Measurements from ENCODE around the gene HDAC1.

Gene HDAC1

GRCh38 chr1:32372149-32372756, 80.4 kb downstream of the HDAC1 start:
- TF ChIP-seq EGR1 (IDR thresholded peaks at IDR 0.05) (no peak), EP300 (IDR thresholded peaks at IDR 0.05; ENCODE audit: borderline replicate concordance) (no peak), FOXM1 (IDR thresholded peaks at IDR 0.05; ENCODE audit: borderline replicate concordance, low read depth) (no peak), TEAD4 (IDR thresholded peaks at IDR 0.05) (no peak), CEBPB (IDR thresholded peaks at IDR 0.05) (no peak), TAF1 (IDR thresholded peaks at IDR 0.05; ENCODE audit: low read depth) (no peak), TCF12 (IDR thresholded peaks at IDR 0.05; ENCODE audit: low read depth) (no peak), YY1 (IDR thresholded peaks at IDR 0.05; ENCODE audit: low read depth) (no peak), ZBTB7A (IDR thresholded peaks at IDR 0.05; ENCODE audit: low read depth) (no peak)

DNA sequence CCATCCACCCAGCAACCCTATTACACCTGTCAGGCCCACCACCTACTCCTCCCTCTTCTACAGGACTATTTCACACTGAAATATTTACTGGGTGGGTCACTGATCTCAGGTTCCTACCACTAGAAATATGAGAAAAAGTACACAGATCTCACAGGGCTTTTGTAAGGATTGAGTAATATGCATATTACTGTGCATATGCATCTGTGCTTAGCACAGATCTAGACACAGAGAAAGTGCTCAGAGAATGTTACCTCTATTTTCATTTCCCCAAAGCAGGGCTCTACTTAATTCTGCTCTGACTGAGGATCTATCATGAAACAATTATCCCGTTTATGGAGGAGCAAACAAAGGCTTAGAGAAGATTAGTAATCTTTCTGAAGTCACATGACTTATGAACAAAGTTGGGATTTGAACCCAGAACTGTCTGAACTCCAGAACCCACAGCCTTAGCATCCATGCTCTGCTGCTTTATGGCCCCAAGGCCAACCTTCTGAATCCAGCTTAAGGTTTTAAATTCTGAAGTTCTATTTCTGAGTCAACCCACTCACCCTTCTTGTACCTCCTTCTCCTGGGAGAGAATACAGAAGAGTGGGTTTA, 82.2 kb downstream of the HDAC1 start:
- TF ChIP-seq TAF1 (IDR thresholded peaks at IDR 0.05; ENCODE audit: low read depth) (no peak), CEBPB (IDR thresholded peaks at IDR 0.05) (no peak), YY1 (IDR thresholded peaks at IDR 0.05; ENCODE audit: low read depth) (no peak), NFIC (IDR thresholded peaks at IDR 0.05) (no peak), EP300 (IDR thresholded peaks at IDR 0.05; ENCODE audit: borderline replicate concordance) (no peak), TEAD4 (IDR thresholded peaks at IDR 0.05) (no peak), RAD21 (IDR thresholded peaks at IDR 0.05; ENCODE audit: low read depth) (no peak), EGR1 (IDR thresholded peaks at IDR 0.05) (no peak), ZBTB7A (IDR thresholded peaks at IDR 0.05; ENCODE audit: low read depth) (no peak), FOXM1 (IDR thresholded peaks at IDR 0.05; ENCODE audit: borderline replicate concordance, low read depth) (no peak), TCF12 (IDR thresholded peaks at IDR 0.05; ENCODE audit: low read depth) (no peak), CREB1 (IDR thresholded peaks at IDR 0.05; ENCODE audit: low read depth) (no peak)
- TF ChIP-seq, protein P1, sequence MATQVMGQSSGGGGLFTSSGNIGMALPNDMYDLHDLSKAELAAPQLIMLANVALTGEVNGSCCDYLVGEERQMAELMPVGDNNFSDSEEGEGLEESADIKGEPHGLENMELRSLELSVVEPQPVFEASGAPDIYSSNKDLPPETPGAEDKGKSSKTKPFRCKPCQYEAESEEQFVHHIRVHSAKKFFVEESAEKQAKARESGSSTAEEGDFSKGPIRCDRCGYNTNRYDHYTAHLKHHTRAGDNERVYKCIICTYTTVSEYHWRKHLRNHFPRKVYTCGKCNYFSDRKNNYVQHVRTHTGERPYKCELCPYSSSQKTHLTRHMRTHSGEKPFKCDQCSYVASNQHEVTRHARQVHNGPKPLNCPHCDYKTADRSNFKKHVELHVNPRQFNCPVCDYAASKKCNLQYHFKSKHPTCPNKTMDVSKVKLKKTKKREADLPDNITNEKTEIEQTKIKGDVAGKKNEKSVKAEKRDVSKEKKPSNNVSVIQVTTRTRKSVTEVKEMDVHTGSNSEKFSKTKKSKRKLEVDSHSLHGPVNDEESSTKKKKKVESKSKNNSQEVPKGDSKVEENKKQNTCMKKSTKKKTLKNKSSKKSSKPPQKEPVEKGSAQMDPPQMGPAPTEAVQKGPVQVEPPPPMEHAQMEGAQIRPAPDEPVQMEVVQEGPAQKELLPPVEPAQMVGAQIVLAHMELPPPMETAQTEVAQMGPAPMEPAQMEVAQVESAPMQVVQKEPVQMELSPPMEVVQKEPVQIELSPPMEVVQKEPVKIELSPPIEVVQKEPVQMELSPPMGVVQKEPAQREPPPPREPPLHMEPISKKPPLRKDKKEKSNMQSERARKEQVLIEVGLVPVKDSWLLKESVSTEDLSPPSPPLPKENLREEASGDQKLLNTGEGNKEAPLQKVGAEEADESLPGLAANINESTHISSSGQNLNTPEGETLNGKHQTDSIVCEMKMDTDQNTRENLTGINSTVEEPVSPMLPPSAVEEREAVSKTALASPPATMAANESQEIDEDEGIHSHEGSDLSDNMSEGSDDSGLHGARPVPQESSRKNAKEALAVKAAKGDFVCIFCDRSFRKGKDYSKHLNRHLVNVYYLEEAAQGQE (IDR thresholded peaks at IDR 0.05; ENCODE audit: low read depth): no peak
- TF ChIP-seq, protein P2, sequence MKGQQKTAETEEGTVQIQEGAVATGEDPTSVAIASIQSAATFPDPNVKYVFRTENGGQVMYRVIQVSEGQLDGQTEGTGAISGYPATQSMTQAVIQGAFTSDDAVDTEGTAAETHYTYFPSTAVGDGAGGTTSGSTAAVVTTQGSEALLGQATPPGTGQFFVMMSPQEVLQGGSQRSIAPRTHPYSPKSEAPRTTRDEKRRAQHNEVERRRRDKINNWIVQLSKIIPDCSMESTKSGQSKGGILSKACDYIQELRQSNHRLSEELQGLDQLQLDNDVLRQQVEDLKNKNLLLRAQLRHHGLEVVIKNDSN (IDR thresholded peaks at IDR 0.05): no peak
- TF ChIP-seq, protein P3, sequence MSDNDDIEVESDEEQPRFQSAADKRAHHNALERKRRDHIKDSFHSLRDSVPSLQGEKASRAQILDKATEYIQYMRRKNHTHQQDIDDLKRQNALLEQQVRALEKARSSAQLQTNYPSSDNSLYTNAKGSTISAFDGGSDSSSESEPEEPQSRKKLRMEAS (IDR thresholded peaks at IDR 0.05): no peak

DNA sequence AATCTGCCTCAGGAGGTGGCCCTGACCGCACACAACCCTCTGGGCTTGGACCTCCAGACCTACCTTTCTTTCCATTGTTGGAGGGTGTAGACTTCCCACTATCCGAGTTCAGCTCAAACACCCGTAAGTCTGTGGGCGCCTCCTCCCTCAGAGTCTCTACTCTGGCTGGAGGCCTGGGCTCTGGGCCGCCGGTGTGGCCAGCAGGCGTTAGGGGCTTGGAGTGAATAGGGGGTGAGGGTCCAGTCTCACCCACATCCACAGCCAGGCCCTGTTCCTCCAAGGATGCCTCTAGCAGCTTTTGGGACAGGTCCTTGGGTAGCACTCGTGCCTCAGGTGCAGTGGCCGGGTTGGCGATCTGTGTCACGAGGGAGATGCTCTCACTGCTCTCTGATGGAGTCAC, 84.3 kb downstream of the HDAC1 start:
- TF ChIP-seq CEBPB (IDR thresholded peaks at IDR 0.05) (no peak), TAF1 (IDR thresholded peaks at IDR 0.05; ENCODE audit: low read depth) (no peak), EGR1 (IDR thresholded peaks at IDR 0.05) (no peak), TCF12 (IDR thresholded peaks at IDR 0.05; ENCODE audit: low read depth) (no peak), YY1 (IDR thresholded peaks at IDR 0.05; ENCODE audit: low read depth) (no peak), CREB1 (IDR thresholded peaks at IDR 0.05; ENCODE audit: low read depth) (no peak), RAD21 (IDR thresholded peaks at IDR 0.05; ENCODE audit: low read depth) (no peak), TEAD4 (IDR thresholded peaks at IDR 0.05) (no peak), NFIC (IDR thresholded peaks at IDR 0.05) (no peak), EP300 (IDR thresholded peaks at IDR 0.05; ENCODE audit: borderline replicate concordance) (no peak), FOXM1 (IDR thresholded peaks at IDR 0.05; ENCODE audit: borderline replicate concordance, low read depth) (no peak), ZBTB7A (IDR thresholded peaks at IDR 0.05; ENCODE audit: low read depth) (no peak)
- TF ChIP-seq, protein P2 (IDR thresholded peaks at IDR 0.05): no peak
- TF ChIP-seq, protein P1 (IDR thresholded peaks at IDR 0.05; ENCODE audit: low read depth): no peak
- TF ChIP-seq, protein P3 (IDR thresholded peaks at IDR 0.05): no peak

DNA sequence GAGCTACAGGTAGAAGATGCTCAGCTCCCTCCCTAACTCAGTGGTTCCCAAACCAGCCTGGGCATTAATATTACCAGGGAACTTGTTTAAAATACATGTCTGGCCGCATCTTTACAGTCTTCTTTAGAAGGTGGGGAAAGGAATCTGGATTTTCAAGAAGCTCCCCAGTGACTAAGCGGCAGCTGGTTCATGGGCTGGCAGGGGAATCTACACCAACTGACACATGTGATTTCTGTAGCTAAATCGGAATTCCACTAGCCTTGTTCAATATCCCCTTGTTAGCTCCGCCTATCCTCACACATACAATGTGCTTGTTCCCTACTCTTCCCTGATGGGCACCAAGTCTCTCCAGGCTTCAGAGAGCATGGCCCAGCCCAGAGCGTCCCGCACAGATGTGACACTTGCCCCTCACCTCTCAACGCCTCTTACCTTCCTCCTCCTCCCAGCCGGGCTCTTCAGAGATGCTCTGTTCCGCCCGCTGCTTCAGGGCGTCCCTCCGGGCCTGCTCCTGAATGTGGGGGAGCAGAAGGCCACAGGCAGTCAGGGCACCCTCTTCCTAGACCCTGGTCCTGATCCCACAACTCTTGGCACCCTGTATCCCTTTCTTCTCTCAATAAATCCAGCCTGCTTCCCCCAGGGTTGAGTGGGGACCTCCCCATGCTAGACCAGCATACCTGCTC, 85.8 kb downstream of the HDAC1 start:
- TF ChIP-seq RAD21 (IDR thresholded peaks at IDR 0.05; ENCODE audit: low read depth) (no peak), YY1 (IDR thresholded peaks at IDR 0.05; ENCODE audit: low read depth) (no peak)

DNA sequence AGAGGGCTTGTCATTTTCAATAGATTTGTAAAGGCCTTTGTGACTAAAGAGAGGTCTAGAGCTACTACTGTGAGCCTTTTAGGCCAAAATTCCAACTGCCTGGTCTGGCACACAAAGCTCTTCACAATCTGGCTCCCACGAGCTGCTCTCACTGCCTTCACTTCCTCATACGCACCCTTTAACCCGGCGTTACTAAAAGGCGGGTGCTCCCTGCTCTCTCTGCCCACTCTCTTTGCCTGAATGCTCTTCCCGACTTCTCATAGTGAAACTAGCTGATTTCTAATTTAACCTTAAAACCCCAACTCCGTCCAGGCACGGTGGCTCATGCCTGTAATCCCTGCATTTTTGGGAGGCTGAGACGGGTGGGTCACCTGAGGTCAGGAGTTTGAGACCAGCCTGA, 88.2 kb downstream of the HDAC1 start:
- TF ChIP-seq FOXM1 (IDR thresholded peaks at IDR 0.05; ENCODE audit: borderline replicate concordance, low read depth): no peak
- no peak for TF ChIP-seq ZBTB7A (IDR thresholded peaks at IDR 0.05; ENCODE audit: low read depth)
- TF ChIP-seq EP300 (IDR thresholded peaks at IDR 0.05; ENCODE audit: borderline replicate concordance): no peak
- TF ChIP-seq TAF1 (IDR thresholded peaks at IDR 0.05; ENCODE audit: low read depth): no peak
- TF ChIP-seq, protein P2 (IDR thresholded peaks at IDR 0.05): no peak
- no peak for TF ChIP-seq EGR1 (IDR thresholded peaks at IDR 0.05)
- no peak for TF ChIP-seq TCF12 (IDR thresholded peaks at IDR 0.05; ENCODE audit: low read depth)
- TF ChIP-seq, protein P1 (IDR thresholded peaks at IDR 0.05; ENCODE audit: low read depth): no peak
- no peak for TF ChIP-seq CEBPB (IDR thresholded peaks at IDR 0.05)
- TF ChIP-seq NFIC (IDR thresholded peaks at IDR 0.05): no peak
- TF ChIP-seq RAD21 (IDR thresholded peaks at IDR 0.05; ENCODE audit: low read depth): no peak
- TF ChIP-seq CREB1 (IDR thresholded peaks at IDR 0.05; ENCODE audit: low read depth): no peak
- TF ChIP-seq, protein P3 (IDR thresholded peaks at IDR 0.05): no peak
- TF ChIP-seq TEAD4 (IDR thresholded peaks at IDR 0.05): no peak
- TF ChIP-seq YY1 (IDR thresholded peaks at IDR 0.05; ENCODE audit: low read depth): no peak

Measured in Ishikawa (cell line).